ENCODE measurements around the gene DPP6. TPM values are rescaled to one million over a fixed set of nuclear protein-coding genes. Genes with fewer than 3 reads are reported as not detected.

Gene DPP6
- polyA plus RNA-seq, 1 donor (not counting 4 experiments of a cell fraction or from before 2014, with no cell fraction given): not detected

DNA sequence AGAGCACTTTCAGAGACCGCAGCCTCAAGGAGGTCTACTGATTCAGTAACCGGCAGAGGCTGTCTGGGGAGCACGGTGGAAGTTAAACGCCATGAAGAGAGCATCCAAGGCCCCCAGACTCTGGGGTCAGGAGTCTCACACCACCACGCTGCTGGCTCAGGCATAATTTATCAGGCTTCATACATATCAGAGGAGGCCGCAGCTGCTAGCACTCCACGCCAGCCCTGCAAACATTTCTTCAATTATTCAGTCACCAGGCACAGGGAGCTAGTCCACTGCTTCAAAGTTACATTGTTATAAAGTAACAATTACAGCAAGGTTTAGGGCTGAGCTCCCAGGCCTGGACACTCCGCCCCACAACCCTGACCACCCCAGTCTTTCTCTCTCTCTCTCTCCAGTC lies 852.9 kb downstream of the DPP6 start:
- no peak overlapping the region for H2AFZ ChIP-seq (ENCODE audit: control insufficient read depth, low read length)
- no peak for FAIRE-seq
- no peak for TF ChIP-seq EZH2 (IDR thresholded peaks at IDR 0.05; ENCODE audit: low read length)
- TF ChIP-seq, protein P1, sequence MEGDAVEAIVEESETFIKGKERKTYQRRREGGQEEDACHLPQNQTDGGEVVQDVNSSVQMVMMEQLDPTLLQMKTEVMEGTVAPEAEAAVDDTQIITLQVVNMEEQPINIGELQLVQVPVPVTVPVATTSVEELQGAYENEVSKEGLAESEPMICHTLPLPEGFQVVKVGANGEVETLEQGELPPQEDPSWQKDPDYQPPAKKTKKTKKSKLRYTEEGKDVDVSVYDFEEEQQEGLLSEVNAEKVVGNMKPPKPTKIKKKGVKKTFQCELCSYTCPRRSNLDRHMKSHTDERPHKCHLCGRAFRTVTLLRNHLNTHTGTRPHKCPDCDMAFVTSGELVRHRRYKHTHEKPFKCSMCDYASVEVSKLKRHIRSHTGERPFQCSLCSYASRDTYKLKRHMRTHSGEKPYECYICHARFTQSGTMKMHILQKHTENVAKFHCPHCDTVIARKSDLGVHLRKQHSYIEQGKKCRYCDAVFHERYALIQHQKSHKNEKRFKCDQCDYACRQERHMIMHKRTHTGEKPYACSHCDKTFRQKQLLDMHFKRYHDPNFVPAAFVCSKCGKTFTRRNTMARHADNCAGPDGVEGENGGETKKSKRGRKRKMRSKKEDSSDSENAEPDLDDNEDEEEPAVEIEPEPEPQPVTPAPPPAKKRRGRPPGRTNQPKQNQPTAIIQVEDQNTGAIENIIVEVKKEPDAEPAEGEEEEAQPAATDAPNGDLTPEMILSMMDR (optimal IDR thresholded peaks at IDR 0.05 in 1 of 3, IDR thresholded peaks at IDR 0.05 in 1 of 3, conservative IDR thresholded peaks at IDR 0.05 in 1 of 3; ENCODE audit: extremely low read depth in 1 of 3, insufficient read depth in 2 of 3, low read length in 3 of 3): no peak
- H3K79me2 ChIP-seq (ENCODE audit: control insufficient read depth, insufficient read depth, low read length): no peaks in the 10 kb centered on the region
- no peak for DNase-seq (ENCODE audit: low read depth, low spot score)
- H4K20me1 ChIP-seq (ENCODE audit: control insufficient read depth, extremely low read depth, insufficient read depth, low read length): no peaks in the 10 kb centered on the region
- H3K4me3 ChIP-seq (ENCODE audit: control insufficient read depth in 2 of 3, extremely low read depth in 1 of 3, insufficient read depth in 2 of 3, low read depth in 1 of 3, low read length in 3 of 3): no peak overlapping the region
- H3K9ac ChIP-seq (ENCODE audit: control insufficient read depth, extremely low read depth, insufficient read depth, low read length): no peak overlapping the region
- no peaks in the 10 kb centered on the region for H3K36me3 ChIP-seq (ENCODE audit: control insufficient read depth in 2 of 2, extremely low read depth in 1 of 2, insufficient read depth in 2 of 2, low read length in 2 of 2)
- H3K4me1 ChIP-seq (ENCODE audit: control insufficient read depth, extremely low read depth, insufficient read depth, low read length): no peaks in the 10 kb centered on the region
- no peak overlapping the region for H3K4me2 ChIP-seq (ENCODE audit: control insufficient read depth, extremely low read depth, insufficient read depth, low read depth, low read length)
- H3K27ac ChIP-seq (ENCODE audit: control insufficient read depth, insufficient read depth, low read length): no peak overlapping the region
- H3K27me3 ChIP-seq (ENCODE audit: control insufficient read depth, extremely low read depth, insufficient read depth, low read length): no peaks in the 10 kb centered on the region
- dilution Hi-C loops (cut with MboI; ENCODE audit: extremely low pct_ligation_motif_present, low sequenced_read_pairs): no loop called here
- no peaks in the 10 kb centered on the region for H3K9me1 ChIP-seq (ENCODE audit: control insufficient read depth, extremely low read depth, insufficient read depth, low read length)
- H3K9me3 ChIP-seq (ENCODE audit: control insufficient read depth, low read depth, low read length): peaks cover 2% of the 10 kb centered on the region

DNA sequence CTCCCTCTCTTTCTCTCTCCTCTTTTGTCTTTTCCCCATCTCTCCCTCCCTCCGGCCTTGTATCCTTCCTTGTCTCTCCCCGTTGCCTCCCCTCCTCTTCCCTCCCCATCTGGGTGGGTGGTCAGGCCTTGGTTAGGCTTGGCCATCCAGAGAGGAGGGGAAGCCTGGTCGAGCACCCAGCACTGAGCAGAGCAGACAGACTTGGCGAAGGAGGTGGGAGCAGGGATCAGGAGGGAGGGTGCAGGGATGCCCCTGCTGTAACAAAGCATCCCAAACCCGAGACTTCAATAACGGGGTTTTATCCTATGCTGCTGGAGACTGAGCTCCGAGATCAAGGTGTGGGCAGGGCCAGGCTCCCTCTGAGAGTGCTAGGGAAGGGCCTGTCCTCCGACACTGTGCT lies 853.4 kb downstream of the DPP6 start:
- H3K27me3 ChIP-seq (ENCODE audit: control insufficient read depth, extremely low read depth, insufficient read depth, low read length): no peaks in the 10 kb centered on the region
- H3K27ac ChIP-seq (ENCODE audit: control insufficient read depth, insufficient read depth, low read length): no peak overlapping the region
- no peak overlapping the region for H3K4me2 ChIP-seq (ENCODE audit: control insufficient read depth, extremely low read depth, insufficient read depth, low read depth, low read length)
- no peak overlapping the region for H3K9ac ChIP-seq (ENCODE audit: control insufficient read depth, extremely low read depth, insufficient read depth, low read length)
- no peaks in the 10 kb centered on the region for H3K4me1 ChIP-seq (ENCODE audit: control insufficient read depth, extremely low read depth, insufficient read depth, low read length)
- no peak overlapping the region for H2AFZ ChIP-seq (ENCODE audit: control insufficient read depth, low read length)
- no peaks in the 10 kb centered on the region for H3K79me2 ChIP-seq (ENCODE audit: control insufficient read depth, insufficient read depth, low read length)
- dilution Hi-C loops (cut with MboI; ENCODE audit: extremely low pct_ligation_motif_present, low sequenced_read_pairs): no loop called here
- DNase-seq (ENCODE audit: low read depth, low spot score): no peak
- FAIRE-seq: no peak
- no peak overlapping the region for H3K4me3 ChIP-seq (ENCODE audit: control insufficient read depth in 2 of 3, extremely low read depth in 1 of 3, insufficient read depth in 2 of 3, low read depth in 1 of 3, low read length in 3 of 3)
- H3K9me1 ChIP-seq (ENCODE audit: control insufficient read depth, extremely low read depth, insufficient read depth, low read length): no peaks in the 10 kb centered on the region
- H4K20me1 ChIP-seq (ENCODE audit: control insufficient read depth, extremely low read depth, insufficient read depth, low read length): no peaks in the 10 kb centered on the region
- peaks cover 2% of the 10 kb centered on the region for H3K9me3 ChIP-seq (ENCODE audit: control insufficient read depth, low read depth, low read length)
- no peaks in the 10 kb centered on the region for H3K36me3 ChIP-seq (ENCODE audit: control insufficient read depth in 2 of 2, extremely low read depth in 1 of 2, insufficient read depth in 2 of 2, low read length in 2 of 2)
- TF ChIP-seq EZH2 (IDR thresholded peaks at IDR 0.05; ENCODE audit: low read length): no peak
- TF ChIP-seq, protein P1 (optimal IDR thresholded peaks at IDR 0.05 in 1 of 3, IDR thresholded peaks at IDR 0.05 in 1 of 3, conservative IDR thresholded peaks at IDR 0.05 in 1 of 3; ENCODE audit: extremely low read depth in 1 of 3, insufficient read depth in 2 of 3, low read length in 3 of 3): no peak

Measured in keratinocyte (primary cell).